AG08395 (cell line): ENCODE data around the gene ORM1.
A peak's percentile ranks its signal among the peaks of the same experiment; 100 is the strongest.
"Not testable (repeated sequence)": the region's sequence is repeated elsewhere in the genome, so short reads cannot be mapped to it uniquely, and the experiment has no call there.

Source experiments
- DNase-seq: peaks from one replicate; pipeline ENCODE4 v3.0.0; 2012; ENCODE audit warnings: mixed read lengths, low spot score

Gene ORM1

DNA sequence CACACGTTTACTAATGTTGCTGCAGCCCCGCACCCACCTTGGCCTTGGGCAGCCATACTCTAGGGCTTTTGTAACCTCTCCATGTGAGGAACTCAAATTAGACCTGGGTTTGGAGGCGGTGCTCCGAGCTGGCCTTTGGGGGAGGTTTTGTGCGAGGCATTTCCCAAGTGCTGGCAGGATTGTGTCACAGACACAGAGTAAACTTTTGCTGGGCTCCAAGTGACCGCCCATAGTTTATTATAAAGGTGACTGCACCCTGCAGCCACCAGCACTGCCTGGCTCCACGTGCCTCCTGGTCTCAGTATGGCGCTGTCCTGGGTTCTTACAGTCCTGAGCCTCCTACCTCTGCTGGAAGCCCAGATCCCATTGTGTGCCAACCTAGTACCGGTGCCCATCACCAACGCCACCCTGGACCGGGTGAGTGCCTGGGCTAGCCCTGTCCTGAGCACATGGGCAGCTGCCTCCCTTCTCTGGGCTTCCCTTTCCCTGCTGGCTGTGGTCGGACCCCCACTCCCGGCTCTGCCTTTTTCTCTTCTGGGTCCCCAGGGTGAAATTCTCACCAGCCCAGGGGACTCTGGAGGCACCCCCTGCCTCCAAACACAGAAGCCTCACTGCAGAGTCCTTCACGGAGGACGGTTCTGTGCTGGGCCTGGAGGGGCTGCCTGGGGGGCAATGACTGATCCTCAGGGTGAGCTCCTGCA lies at the start of gene ORM1:
Gene ORM1, plus strand, starts transcription at position 268 of the 701 bp plus-strand sequence. Its CDS starts 36 bp downstream, at position 304.
- not testable (repeated sequence) for DNase-seq

DNA sequence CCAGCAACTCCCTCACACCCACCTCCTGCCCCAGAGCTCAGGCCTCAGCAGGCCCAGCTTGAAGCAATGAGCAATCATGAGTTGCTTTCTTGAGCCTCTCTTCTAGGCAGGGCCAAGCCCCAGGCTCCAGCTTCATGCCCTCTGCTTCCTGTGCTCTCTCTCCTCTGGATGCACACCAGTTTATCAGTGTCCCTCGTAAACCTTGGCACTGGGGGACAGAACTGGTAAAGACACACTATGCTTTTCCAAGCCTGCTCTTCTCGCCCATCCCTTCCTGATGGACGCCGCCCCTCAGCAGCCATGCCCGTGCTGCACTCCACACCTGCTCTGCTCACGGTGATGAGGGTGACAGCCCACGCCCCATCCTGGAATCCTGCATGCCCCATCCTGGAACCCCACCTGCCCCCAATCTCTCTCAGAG lies 49.4 kb upstream of the ORM1 start:
- DNase-seq, result no peak

DNA sequence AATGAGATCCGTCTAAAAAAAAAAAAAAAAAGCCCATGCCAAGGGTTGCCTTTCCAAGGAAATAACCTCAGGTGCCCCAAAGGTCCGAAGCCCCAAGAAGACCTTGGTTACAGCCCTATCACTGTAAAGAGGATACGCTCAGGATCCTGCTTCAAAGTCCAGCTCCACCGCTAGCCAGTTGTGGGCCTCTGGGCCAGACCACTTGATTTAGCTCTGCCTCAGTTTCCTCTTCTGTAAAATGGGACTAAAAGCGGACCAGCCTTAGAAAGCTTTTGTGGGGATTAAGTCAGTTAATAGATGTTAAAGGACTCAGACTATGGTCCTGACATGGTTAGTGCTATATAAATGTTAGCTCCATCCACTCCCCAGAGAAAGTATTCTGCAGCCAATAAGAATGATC lies 48.7 kb upstream of the ORM1 start:
- no peak for DNase-seq

DNA sequence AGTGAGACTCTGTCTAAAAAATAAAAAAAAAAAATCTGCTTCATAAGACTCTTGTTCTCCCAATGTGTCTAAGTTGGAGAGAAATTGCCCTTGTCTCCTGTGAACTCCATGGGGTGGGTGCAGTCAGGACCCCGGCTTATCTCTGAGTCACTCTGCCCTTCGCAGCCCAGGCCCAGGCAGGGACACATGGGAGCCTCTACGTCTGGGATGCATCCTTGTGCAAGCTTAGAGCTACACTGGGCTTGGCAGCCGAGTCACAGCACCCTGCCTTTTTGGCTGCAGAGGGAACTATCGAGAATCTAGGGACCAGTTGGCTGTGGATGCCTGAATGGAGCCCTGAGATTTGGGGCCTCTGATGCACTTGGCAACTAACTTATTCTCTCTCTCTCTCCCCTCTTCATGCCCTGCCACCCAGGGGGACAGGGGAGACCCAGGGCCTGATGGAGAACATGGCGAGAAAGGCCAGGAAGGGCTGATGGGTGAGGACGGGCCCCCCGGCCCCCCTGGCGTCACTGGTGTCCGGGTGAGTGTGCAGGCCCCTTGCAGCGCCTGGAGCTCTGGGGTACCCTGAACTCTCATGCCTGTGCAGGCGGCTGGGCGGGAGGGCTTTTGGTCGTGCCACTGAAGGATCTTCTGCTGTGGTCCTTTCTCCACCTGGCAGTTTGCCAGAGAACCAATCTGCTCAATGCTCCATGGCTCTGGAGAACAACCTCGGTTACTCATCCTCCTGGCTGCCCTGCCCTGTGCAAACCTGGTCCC lies 47.5 kb upstream of the ORM1 start:
- no peak for DNase-seq

DNA sequence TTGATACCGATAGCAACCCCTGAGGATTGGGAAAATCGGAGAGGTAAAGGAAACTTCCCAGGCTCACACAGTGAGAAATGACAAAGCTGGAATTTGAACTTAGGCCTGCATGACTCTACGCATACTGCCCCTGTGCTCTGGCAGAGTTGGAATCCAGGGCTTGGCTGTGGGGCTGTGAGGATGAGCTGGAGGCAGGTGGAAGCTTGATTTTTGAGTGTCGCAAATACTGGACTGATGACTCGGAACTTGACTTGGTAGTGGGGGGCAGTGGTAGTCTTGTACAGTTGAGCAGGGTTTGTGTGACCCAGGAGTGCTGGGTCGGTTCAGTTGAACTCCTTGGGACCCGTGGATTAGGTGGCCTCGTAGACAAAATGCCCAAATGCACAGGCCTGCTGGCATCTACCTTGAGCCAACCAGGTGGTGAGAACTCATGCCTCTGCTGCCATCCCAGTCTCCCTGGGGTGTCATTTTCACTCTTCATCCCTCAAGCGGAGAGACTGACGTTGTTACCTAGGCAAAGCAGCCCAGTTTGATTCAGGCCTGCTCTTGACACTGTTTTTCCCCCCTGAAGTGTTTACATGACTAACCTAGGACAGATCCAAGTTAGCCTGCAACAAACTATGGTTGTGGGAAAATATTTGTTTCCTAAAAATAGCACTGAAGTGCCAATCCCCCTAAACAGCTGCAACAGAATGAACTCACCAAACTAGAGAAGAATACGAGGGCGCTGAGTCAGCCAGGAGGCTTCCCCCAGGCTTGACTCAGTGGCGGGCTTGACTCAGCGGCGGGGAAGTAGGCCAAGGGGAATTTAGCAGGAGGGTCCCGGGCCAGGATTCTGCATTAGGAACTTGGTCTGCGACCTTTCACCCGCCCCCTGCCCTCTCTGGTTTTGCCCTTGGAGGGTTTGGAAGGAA lies 45.7 kb upstream of the ORM1 start:
- DNase-seq, result peak; percentile 97

- no peak for DNase-seq
Measured at GRCh38 chr9:114278356-114278755, 44.5 kb upstream of the ORM1 start.

DNA sequence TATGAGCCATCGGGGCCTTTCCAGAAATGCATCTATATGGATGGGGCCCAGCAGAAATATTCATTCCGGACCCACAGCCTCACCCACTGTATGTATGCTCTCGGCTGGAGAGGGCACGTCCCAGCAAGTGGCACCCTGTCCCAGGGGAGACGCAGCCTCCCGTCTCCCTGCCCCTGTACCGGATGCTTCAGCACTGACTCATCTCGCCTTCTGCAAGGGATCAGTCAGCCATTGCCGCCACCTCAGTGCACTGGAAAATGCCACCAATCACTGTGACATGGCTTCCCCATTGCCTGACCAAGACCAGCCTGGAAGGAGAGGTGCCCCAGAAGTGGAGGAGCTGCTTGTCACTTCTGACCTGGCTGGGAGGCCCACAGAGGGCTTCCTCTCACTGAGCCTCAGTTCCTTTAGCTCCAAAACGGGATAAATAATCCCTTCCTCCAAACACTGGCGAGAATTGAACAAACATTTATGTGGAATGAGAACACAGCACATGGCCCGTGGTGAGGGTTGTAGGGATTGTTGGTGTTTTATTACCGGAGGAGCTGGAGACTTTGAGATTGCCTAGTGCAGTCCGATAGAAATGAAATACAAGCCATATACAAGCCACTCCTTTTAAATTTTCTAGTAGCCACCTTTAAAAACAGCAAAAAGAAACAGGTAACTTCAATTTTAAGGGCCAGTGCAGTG lies 43.9 kb upstream of the ORM1 start:
- peak; percentile 46 for DNase-seq

GRCh38 chr9:114279693-114280092 lies 43.2 kb upstream of the ORM1 start:
- no peak for DNase-seq

DNA sequence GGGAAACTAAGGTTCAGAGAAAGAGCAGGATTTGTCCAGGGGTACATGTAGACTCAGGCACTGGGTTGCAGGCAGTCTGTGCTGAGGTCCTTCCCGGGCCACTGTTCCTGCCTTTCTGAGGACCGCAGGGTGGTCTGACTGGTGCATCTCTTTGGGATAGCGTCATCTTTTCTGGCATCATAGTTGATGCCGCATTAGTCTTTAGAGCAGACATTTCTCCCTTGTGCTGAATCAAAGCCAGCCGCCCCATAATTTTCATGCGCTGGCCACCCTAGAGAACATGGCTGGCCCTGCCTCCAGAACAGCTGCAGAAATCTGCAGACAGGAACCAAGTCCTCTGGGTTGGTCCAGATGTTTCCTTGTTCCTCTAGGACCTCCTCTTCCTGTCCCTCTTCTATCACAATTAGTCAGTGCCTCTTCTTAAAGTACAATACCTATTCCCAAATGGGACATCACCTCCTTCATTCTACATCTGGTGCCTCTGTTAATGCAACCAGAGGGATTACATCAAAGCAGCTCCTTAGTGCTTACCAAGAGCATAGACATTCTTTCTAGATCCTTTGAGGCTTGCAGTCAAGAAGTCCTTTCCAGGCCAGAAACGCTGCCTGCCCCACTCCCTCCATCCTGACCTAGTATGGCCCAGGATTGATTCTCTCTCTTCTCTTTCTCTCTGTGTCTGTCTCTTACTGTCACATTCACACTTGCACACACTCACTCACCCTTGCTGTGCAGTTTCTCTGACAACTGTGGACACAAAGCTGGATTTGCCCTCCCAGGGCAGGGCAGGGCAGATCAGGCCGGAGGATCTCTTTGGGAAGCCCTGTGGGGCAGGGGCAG lies 42.0 kb upstream of the ORM1 start:
- peak; percentile 54 for DNase-seq

GRCh38 chr9:114281473-114282103 lies 41.3 kb upstream of the ORM1 start:
- peak; percentile 56 for DNase-seq

DNA sequence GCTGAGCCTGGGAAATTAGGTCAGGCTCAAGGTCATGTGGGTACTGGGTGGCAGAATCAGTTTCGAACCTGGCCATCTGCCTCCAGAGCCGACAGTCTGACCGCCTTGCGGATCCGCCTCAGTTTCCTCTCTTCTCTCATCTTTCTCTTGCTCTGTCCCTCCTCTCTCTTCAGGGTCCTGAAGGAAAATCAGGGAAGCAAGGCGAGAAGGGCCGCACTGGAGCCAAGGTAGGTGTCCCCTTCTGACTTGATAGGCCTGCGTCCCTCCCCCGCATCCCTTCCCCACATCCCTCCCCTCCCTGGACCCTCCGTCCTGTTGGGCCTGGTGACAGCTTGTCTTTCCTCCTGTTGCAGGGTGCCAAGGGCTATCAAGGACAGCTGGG lies 40.8 kb upstream of the ORM1 start:
- no peak for DNase-seq

GRCh38 chr9:114282507-114282906 lies 40.4 kb upstream of the ORM1 start:
- DNase-seq, result no peak

DNA sequence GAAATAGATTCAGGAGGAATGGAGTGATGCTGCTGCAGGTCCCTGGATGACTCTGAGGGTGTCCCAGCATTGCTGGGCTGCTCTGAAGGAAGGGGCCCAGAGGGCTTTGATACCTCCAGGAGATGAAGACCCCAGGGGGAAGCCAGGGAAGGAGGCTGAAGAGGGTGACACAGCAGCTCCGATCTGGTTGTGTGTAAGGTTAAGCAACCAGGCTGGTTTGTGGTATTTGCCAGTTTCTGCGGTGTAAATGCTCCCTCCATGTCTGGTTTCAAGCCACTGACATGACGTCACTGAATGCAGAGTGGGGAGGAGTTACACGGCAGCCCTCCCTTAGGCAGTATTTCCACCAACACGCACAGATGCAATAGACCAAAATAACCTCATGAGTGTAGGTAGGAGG lies 40.0 kb upstream of the ORM1 start:
- peak; percentile 85 for DNase-seq

DNA sequence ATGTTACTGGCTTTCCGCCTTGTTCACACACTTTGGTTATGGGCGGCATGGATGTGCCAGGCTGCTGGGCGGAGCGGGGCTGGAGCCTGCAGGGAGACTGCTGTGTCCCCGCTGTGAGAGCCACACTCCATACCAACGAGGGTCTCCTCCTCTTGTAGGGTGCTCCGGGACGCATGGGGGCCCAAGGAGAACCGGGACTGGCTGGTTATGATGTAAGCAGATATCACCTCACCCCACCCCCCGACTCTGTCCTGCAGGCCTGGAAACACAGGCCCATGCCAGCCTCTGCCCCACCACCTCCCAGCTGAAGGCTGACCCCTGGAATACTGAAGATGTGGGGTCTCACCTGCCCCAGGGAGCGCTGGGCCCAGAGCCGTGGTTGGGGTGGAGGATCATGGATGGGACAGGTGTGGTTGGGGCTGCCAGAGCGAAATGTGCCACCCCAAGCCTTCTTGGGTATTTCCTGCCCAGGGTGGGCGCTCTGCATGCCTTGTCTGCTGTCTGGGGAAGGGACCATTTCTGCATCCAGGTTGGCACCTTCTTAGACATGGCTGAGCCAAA lies 39.3 kb upstream of the ORM1 start:
- DNase-seq, result no peak

DNA sequence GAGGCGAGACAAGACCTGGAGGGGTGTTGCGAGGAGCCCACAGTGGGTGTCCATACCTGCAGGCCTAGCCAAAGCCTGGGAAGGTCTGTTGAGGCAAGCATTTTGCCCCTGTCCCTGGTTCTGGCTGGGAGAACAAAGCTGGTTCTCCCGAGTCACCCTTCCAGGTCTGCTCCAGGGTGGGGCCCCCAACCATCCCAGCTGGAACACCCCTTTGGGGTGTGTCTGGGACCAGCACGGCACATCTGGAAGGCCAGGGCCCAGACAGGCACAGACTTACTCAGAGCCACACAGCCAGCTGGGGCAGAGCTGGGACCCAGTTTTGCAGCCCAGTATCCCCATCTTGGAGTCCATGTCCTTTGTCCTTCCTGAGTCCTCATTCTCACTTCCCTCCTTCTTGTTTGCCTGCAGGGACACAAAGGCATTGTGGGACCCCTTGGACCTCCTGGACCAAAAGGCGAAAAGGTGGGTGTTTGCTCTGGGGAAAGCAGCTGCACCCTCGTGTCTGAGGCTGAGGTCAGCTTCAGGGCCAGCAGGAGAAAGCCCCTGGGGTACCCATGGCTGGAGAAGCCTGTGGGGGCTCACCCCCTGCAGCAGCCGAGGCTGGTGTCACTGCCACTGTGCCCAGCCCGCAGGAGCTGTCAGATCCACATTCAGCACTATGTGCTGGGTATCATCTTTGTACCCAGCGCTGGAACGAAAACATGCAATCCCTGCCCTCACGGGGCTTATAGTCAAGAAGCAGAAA lies 38.4 kb upstream of the ORM1 start:
- no peak for DNase-seq

GRCh38 chr9:114285166-114285867 lies 37.6 kb upstream of the ORM1 start:
- DNase-seq, result peak; percentile 92

DNA sequence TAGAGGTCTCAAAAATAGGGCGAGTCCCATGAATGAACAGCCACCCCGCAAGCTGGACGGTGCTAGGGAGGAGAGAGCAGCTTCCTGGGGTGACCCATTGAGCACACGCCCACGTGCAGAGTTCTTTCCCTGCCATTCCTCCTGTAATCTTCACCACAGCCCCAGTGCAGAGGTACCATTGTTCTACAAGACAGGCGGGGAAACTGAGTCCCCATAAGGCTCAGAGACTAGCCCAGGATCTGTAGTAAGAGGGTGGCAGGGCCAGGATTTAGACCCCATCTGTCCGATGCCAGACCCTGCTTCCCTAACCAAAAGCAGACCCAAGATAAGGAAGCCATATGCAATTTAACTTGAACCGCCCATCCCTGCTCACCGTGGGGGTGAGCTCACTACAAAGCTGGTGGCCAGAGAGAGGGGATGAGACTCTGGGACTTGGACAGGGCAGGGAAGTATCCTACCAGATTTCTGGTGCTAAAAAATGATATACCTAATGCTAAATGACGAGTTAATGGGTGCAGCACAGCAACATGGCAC lies 36.7 kb upstream of the ORM1 start:
- no peak for DNase-seq

GRCh38 chr9:114287001-114287762 lies 35.7 kb upstream of the ORM1 start:
- no peak for DNase-seq
